HFF-Myc (cell line): ENCODE measurements around the gene ACOT12.

Experiments used
- DNase-seq: peaks from one replicate; pipeline ENCODE4 v3.0.0-alpha.2; 2011; ENCODE audit warnings: low read depth; ENCODE audit errors: extremely low read depth
- H3K4me3 ChIP-seq: replicated peaks from 2 replicates; pipeline ENCODE4 v1.5.1; 2011; ENCODE audit warnings: low read depth, mild to moderate bottlenecking, control low read depth, low read length
- TF ChIP-seq, protein P1 (sequence below): IDR thresholded peaks from 2 replicates; pipeline ENCODE4 v1.5.1; 2012; ENCODE audit warnings: mild to moderate bottlenecking, low read depth, low read length, control low read depth; ENCODE audit errors: missing control alignments

The ACOT12 gene

DNA sequence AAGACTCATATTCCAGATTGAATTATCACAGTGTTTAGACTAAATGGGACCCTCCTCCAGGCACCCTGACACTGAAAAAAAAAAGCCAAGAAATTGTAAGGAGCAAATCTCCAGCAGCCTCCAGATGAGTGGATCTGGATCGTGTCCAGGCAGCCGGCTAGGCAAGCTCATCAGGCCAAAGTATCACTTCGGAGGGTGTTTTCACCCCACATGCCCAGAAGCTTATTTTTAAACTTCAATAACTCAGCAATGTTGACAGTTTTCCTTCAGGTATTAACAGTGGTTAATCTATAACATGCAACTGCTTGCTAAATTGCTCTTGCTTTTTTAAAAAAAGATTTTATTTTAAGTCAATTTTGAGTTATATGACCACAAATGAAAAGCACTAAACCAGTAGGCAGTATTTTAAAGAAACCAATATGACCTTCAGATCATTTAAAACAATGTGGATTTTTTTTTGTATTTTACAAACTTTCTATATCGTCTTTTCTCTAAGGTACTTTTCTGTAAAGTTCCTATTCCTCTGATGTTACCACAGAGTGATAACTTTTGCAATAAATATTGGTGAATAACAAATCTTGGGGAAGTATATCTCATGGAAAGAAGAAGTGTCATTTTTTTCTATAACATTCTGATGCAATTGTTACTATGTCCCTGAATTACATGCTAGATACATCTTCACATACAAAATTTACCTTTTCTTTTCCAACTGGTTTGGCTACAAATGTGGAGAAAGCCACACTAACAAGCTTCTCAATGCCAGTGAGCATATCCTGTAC, 30.7 kb downstream of the ACOT12 start:
- H3K4me3 ChIP-seq = no peak overlapping the region
- TF ChIP-seq, protein P1, sequence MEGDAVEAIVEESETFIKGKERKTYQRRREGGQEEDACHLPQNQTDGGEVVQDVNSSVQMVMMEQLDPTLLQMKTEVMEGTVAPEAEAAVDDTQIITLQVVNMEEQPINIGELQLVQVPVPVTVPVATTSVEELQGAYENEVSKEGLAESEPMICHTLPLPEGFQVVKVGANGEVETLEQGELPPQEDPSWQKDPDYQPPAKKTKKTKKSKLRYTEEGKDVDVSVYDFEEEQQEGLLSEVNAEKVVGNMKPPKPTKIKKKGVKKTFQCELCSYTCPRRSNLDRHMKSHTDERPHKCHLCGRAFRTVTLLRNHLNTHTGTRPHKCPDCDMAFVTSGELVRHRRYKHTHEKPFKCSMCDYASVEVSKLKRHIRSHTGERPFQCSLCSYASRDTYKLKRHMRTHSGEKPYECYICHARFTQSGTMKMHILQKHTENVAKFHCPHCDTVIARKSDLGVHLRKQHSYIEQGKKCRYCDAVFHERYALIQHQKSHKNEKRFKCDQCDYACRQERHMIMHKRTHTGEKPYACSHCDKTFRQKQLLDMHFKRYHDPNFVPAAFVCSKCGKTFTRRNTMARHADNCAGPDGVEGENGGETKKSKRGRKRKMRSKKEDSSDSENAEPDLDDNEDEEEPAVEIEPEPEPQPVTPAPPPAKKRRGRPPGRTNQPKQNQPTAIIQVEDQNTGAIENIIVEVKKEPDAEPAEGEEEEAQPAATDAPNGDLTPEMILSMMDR = no peak
- no peak for DNase-seq

DNA sequence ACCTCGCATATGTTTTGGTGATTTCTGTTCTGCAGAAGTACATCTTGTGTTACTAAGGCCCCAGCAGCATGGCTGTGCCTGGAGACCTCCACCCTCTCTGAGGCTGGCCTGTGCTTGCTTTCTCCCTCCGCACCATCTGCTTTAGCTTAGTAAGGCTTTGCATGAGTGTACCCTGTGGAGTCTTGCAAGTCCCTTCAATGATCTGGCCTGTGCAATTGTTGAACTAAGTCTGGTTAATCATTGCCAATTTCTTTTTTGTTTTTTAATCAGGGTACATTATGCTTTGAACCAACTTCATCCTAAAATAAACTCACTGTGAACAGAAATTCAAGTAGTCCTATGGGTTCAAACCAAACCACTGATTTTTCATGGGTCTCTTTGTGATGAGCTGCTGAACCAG, 32.3 kb downstream of the ACOT12 start:
- no peak for DNase-seq
- no peak overlapping the region for H3K4me3 ChIP-seq
- TF ChIP-seq, protein P1 = no peak

DNA sequence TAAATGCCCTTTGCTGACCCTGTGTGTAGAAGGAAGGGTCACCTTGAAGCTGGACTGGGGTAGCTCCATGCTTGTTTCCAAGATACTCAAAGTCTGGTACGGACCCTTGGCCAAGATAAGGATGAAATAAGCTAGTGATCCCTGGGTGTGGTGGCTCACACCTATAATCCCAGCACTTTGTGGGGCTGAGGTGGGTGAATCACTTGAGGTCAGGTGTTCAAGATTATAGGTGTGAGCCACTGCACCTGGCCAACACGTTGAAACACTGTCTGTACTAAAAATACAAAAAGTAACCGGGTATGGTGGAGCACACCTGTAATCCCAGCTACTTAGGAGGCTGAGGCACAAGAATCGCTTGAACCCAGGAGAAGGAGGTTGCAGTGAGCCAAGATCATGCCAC, 33.3 kb downstream of the ACOT12 start:
- DNase-seq = no peak
- TF ChIP-seq, protein P1 = no peak
- H3K4me3 ChIP-seq = no peak overlapping the region

DNA sequence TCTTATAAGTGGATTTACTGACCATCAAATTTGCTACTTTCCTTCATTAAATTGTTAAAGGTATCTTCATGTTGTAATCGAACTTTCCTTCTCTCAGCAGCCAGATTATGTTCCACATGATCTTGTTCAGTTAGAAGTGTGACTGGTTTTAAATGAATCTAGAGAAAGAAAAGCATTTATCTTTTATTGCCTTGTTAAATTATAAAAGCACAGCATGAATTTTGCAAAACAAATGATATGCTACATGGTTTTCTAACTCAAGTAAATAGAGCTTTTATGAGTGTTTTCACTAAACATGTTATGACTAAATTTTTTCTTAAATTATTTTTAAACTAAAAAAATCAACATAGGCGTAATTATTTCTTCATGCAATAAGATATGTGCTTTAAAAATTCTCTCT, 34.1 kb downstream of the ACOT12 start:
- no peak overlapping the region for H3K4me3 ChIP-seq
- TF ChIP-seq, protein P1 = no peak
- DNase-seq = no peak

DNA sequence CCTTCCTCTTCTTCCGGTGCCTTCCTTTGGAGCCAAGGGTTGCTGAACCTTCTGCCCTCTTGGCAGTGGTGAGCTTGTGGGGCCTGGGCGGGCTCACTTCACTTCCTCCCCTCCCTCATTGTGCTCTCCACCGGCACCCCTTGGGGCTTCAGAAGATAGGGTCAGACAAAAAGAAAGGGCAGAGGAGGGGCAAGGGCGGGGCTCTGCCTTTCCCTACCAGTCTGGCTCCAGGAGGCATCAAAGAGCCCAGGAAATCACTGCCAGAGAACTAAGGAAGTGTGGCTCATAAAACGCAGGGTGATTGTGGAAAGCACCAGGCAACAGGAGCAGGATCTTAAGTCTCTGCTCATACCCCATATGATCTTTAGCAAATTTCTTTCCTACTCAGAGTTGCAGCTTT, 34.8 kb downstream of the ACOT12 start:
- H3K4me3 ChIP-seq = no peak overlapping the region
- no peak for DNase-seq
- TF ChIP-seq, protein P1 = no peak

DNA sequence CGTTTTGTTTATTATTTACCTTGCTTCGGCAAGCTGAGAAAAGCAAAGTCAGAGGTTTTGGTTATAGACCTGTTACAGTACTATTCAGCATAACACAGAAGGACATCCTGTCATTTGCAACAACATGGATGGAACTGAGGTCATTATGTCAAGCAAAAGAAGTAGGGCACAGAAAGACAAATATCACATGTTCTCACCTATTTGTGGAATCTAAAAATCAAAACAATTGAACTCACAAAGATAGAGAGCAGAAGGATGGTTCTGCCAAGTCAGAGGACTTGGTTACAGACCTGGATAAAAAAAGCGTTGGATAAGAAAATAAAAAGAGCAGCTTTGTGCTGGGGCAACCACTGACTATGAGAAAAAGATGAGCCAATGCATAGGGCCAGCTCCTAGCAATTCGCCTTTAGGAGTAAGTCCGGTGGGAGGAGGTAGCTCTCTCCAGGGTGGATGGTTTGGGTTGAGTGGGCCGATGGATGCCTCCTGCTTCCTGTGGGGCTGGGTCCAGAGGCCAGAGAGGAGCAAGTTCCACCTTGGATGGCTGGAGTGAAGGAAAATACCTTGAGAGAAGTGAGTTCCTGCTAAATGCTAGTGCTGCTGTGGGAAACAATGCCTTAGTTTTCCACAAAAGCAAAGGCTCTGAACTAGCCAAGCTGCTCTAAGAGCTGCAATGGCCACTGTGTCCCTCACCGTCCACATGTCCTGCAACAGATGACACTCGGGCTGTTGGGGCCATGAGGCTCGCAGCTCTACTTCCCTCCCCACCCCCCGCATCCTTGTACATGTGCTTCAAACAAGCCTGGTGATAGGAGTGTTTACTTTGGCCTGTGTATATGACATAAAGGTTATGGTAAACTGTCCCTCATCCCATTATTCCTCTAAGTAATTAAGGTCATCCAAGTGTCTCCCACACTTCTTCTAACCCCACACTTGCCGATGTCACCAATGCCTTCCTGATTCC, 38.4 kb downstream of the ACOT12 start:
- no peak overlapping the region for H3K4me3 ChIP-seq
- TF ChIP-seq, protein P1 = no peak
- DNase-seq = no peak
